GM13976 (cell line): Measurements from ENCODE around the gene SHROOM2.
A peak's percentile ranks its signal among the peaks of the same experiment; 100 is the strongest.

Experiments used
- DNase-seq: peaks from one replicate; pipeline ENCODE4 v3.0.0; 2012; ENCODE audit warnings: low spot score
- in situ Hi-C: fragments of 300-500 bp; cut with MboI; formaldehyde crosslinking; loops from one replicate; pipeline ENCODE4 v1.12.0; 2022; ENCODE audit warnings: low sequenced_read_pairs, mixed read lengths, inconsistent platforms; ENCODE audit not compliant: unreplicated experiment
- TF ChIP-seq, protein P1 (sequence below): IDR thresholded peaks from 2 replicates; pipeline ENCODE4 v1.5.1; 2012; ENCODE audit warnings: borderline replicate concordance, mild to moderate bottlenecking; ENCODE audit not compliant: insufficient read depth; ENCODE audit errors: extremely low read depth, missing control alignments, control extremely low read depth

SHROOM2 gene

GRCh38 chrX:9873952-9874351, 87.7 kb downstream of the SHROOM2 start:
- in situ Hi-C loops: no loop called here
- TF ChIP-seq, protein P1, sequence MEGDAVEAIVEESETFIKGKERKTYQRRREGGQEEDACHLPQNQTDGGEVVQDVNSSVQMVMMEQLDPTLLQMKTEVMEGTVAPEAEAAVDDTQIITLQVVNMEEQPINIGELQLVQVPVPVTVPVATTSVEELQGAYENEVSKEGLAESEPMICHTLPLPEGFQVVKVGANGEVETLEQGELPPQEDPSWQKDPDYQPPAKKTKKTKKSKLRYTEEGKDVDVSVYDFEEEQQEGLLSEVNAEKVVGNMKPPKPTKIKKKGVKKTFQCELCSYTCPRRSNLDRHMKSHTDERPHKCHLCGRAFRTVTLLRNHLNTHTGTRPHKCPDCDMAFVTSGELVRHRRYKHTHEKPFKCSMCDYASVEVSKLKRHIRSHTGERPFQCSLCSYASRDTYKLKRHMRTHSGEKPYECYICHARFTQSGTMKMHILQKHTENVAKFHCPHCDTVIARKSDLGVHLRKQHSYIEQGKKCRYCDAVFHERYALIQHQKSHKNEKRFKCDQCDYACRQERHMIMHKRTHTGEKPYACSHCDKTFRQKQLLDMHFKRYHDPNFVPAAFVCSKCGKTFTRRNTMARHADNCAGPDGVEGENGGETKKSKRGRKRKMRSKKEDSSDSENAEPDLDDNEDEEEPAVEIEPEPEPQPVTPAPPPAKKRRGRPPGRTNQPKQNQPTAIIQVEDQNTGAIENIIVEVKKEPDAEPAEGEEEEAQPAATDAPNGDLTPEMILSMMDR: peak; percentile 46
- peak; percentile 60 for DNase-seq

DNA sequence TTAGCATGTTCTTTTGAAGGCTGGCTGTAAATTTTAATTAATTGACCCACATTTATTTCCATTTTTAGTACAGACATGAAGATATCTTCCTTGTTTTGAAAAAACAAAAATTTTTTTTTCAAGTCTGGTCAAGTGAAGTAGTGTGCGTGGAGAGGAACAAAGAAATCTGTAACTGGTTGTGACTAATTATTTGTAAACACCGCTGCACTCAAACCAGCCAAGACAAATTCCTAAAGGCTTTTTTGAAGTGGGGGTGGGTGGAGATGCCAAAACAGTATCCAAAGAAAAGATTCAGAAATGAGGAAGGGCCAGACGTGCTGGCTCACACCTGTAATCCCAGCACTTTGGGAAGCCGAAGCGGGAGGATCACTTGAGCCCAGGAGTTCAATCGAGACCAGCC, 88.3 kb downstream of the SHROOM2 start:
- TF ChIP-seq, protein P1: no peak
- DNase-seq: no peak
- in situ Hi-C loops: no loop called here

- no peak for DNase-seq
- TF ChIP-seq, protein P1: no peak
- in situ Hi-C loops: no loop called here
Observed at GRCh38 chrX:9875801-9876200, 89.6 kb downstream of the SHROOM2 start.

- DNase-seq: no peak
- in situ Hi-C loops: no loop called here
- TF ChIP-seq, protein P1: no peak
Observed at GRCh38 chrX:9876201-9876600, 90.0 kb downstream of the SHROOM2 start.

DNA sequence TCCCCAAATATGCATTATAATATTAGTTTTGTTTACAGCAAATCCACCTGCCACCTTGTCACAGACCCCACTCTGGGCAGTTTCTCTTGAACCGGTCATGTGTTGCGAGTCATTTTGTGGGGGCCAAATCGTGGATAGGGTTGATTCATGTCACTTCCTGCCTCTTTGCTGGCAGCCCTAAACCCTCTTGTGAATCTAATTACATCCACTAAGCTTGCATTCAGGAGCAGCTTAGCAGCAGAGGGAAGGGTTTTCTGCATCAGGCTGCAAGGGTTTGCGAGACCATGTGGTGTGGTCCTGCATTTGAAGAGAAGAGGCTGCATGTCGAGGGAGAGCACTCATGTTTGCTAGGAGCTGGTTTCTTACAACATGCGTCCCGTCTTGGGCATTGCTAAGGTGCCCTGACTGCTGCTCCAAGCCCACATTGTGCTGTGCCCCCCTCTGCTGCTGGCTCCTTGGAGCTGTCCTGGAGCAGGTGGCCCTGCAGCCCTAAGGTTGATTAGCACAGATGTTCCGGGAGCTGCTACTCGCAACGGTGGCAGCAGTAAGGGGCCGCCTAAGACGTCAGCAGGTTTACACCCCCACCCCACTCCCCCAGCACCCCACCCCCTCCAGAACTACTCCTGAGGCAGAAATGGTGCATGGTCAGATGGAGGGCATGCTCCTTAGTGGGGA, 92.1 kb downstream of the SHROOM2 start:
- in situ Hi-C loops: no loop called here
- TF ChIP-seq, protein P1: no peak
- no peak for DNase-seq

GRCh38 chrX:9880237-9880636, 94.0 kb downstream of the SHROOM2 start:
- DNase-seq: no peak
- TF ChIP-seq, protein P1: no peak
- in situ Hi-C loops: loop anchor here (10.0 kb wide), 1 partner anchor 105 kb away; no protein-coding TSS in a partner anchor
